Bronchial epithelial cell (primary cell): ENCODE data around the gene MAG. TPM values are rescaled to one million over a fixed set of nuclear protein-coding genes. Genes with fewer than 3 reads are reported as not detected.

Experiments used
- DNase-seq: peaks from one replicate; pipeline ENCODE4 v3.0.0-alpha.2; 2010; ENCODE audit warnings: low read depth
- FAIRE-seq: peaks from 2 replicates; lab custom pipeline; 2011; peaks lifted over from hg19 to GRCh38; lab: Jason Lieb, UNC
- H3K27me3 ChIP-seq: 2 replicates; pipeline ENCODE4 v1.5.1; 2011; ENCODE audit warnings: low read length; ENCODE audit not compliant: control insufficient read depth, insufficient read depth
- H3K36me3 ChIP-seq: 2 replicates; pipeline ENCODE4 v1.5.1; 2011; ENCODE audit warnings: low read length; ENCODE audit not compliant: control insufficient read depth, insufficient read depth
- H3K4me3 ChIP-seq: 2 replicates; pipeline ENCODE4 v1.5.1; 2011; ENCODE audit warnings: mild to moderate bottlenecking, low read depth, low read length, control low read depth
- CTCF ChIP-seq: IDR thresholded peaks from 2 replicates; pipeline ENCODE4 v1.5.1; 2011; ENCODE audit warnings: mild to moderate bottlenecking, moderate library complexity, low read length, control low read depth, inconsistent platforms; ENCODE audit not compliant: insufficient read depth, severe bottlenecking
- total RNA-seq: library from RNA; depleted of rRNA; stranded (reverse); fragments of >200 nt; gene quantifications from 2 replicates; pipeline ENCODE4 v1.2.1, GENCODE V29; 2014

MAG gene
- total RNA-seq, 1 donor from 2014 or later = not detected

- Histone ChIP-seq H3K36me3 (peaks cover 36% of the 10 kb centered on the region), H3K4me3 (no peak overlapping the region), H3K27me3 (no peaks in the 10 kb centered on the region)
- no peak for TF ChIP-seq CTCF
- FAIRE-seq (no peak), DNase-seq (no peak)
Observed at GRCh38 chr19:35272954-35273649, 18.9 kb upstream of the MAG start.

- TF ChIP-seq CTCF = no peak
- FAIRE-seq = no peak
- peaks cover 36% of the 10 kb centered on the region for H3K36me3 ChIP-seq
- no peak for DNase-seq
- H3K27me3 ChIP-seq = no peaks in the 10 kb centered on the region
- no peak overlapping the region for H3K4me3 ChIP-seq
Observed at GRCh38 chr19:35273686-35274259, 18.2 kb upstream of the MAG start.

GRCh38 chr19:35274323-35274722, 17.6 kb upstream of the MAG start:
- TF ChIP-seq CTCF = no peak
- Histone ChIP-seq H3K27me3 (no peaks in the 10 kb centered on the region), H3K36me3 (peaks cover 40% of the 10 kb centered on the region), H3K4me3 (no peak overlapping the region)
- FAIRE-seq (no peak), DNase-seq (no peak)

GRCh38 chr19:35276706-35277281, 15.2 kb upstream of the MAG start:
- Histone ChIP-seq H3K4me3 (no peak overlapping the region), H3K36me3 (peaks cover 27% of the 10 kb centered on the region), H3K27me3 (no peaks in the 10 kb centered on the region)
- no peak for TF ChIP-seq CTCF
- DNase-seq = no peak
- no peak for FAIRE-seq

- no peak for TF ChIP-seq CTCF
- DNase-seq (no peak), FAIRE-seq (no peak)
- peaks cover 15% of the 10 kb centered on the region for H3K36me3 ChIP-seq
- peaks cover 2% of the 10 kb centered on the region for H3K27me3 ChIP-seq
- H3K4me3 ChIP-seq = no peak overlapping the region
Observed at GRCh38 chr19:35278578-35279284, 13.2 kb upstream of the MAG start.
